ENCODE measurements around the gene NSMF. TPM values are rescaled to one million over a fixed set of nuclear protein-coding genes. Genes with fewer than 3 reads are reported as not detected.

The NSMF gene
- total and polyA plus RNA-seq, 10 donors: 21.8 to 49.3 (median 26.1) TPM

- DNase-seq: no peak
- 93 to 96% (median 94%) methylated on average over 23 to 24 of the region's 24 CpGs for WGBS, 5 donors
- Histone ChIP-seq H3K27me3 (replicated peaks in 1 of 7) (peaks cover 0 to 42% (median 8%) of the 10 kb centered on the region in 7 donors), H3K4me1 (peaks cover 24 to 68% (median 47%) of the 10 kb centered on the region in 6 donors), H3K36me3 (peaks cover 0 to 3% (median 0%) of the 10 kb centered on the region in 6 donors), H3K4me3 (no peak overlapping the region), H3K27ac (no peak overlapping the region), H3K9me3 (no peaks in the 10 kb centered on the region)
- TF ChIP-seq POLR2A (IDR thresholded peaks at IDR 0.05) (no peak), POLR2AphosphoS5 (IDR thresholded peaks at IDR 0.05) (no peak), CTCF (IDR thresholded peaks at IDR 0.05 in 8 of 11, conservative IDR thresholded peaks at IDR 0.05 in 3 of 11) (no peak)
- intact Hi-C loops (cut with DNase I; ENCODE audit: low total_unique reads): loop anchor here (5.0 kb wide), 1 partner anchor 112 kb away; no protein-coding TSS in a partner anchor
Observed at GRCh38 chr9:137408651-137409405, 50.3 kb downstream of the NSMF start.

GRCh38 chr9:137407590-137408300 lies 51.4 kb downstream of the NSMF start:
- peaks cover 0 to 4% (median 0%) of the 10 kb centered on the region in 8 donors for H3K9me3 ChIP-seq
- H3K4me1 ChIP-seq: peaks cover 24 to 59% (median 44%) of the 10 kb centered on the region in 6 donors
- peak overlapping the region in 5 of 8 donors; percentile 5 to 57 (median 22) for H3K4me3 ChIP-seq
- H3K27ac ChIP-seq: peak overlapping the region in 5 of 8 donors; percentile 41 to 67 (median 52)
- no peak for DNase-seq
- H3K36me3 ChIP-seq: peaks cover 0 to 3% (median 0%) of the 10 kb centered on the region in 6 donors
- intact Hi-C loops (cut with DNase I; ENCODE audit: low total_unique reads): loop anchor here (5.0 kb wide), 1 partner anchor 110 kb away; no protein-coding TSS in a partner anchor
- peaks cover 0 to 42% (median 8%) of the 10 kb centered on the region in 7 donors for H3K27me3 ChIP-seq (replicated peaks in 1 of 7)
- 49 to 77% (median 65%) methylated on average over 20 to 31 of the region's 31 CpGs for WGBS, 5 donors
- TF ChIP-seq POLR2AphosphoS5 (IDR thresholded peaks at IDR 0.05): no peak
- no peak for TF ChIP-seq POLR2A (IDR thresholded peaks at IDR 0.05)
- TF ChIP-seq CTCF (IDR thresholded peaks at IDR 0.05 in 8 of 11, conservative IDR thresholded peaks at IDR 0.05 in 3 of 11): no peak

GRCh38 chr9:137406876-137407589 lies 52.1 kb downstream of the NSMF start:
- peak overlapping the region in 7 of 8 donors; percentile 11 to 57 (median 26) for H3K4me3 ChIP-seq
- DNase-seq: peak; percentile 89

More at GRCh38 chr9:137406876-137407589, 52.1 kb downstream of the NSMF start:
- 3 to 50% (median 5%) methylated on average over 4 to 63 of the region's 63 CpGs for WGBS, 5 donors
- Histone ChIP-seq H3K36me3 (peaks cover 0 to 3% (median 0%) of the 10 kb centered on the region in 6 donors), H3K27ac (peak overlapping the region in 5 of 8 donors; percentile 41 to 67 (median 52)), H3K27me3 (replicated peaks in 1 of 7) (peaks cover 0 to 37% (median 8%) of the 10 kb centered on the region in 7 donors), H3K4me1 (peaks cover 17 to 52% (median 37%) of the 10 kb centered on the region in 6 donors), H3K9me3 (peaks cover 0 to 8% (median 0%) of the 10 kb centered on the region in 8 donors)
- TF ChIP-seq POLR2AphosphoS5 (IDR thresholded peaks at IDR 0.05) (peak in 2 of 3 donors; percentile 55 to 65), CTCF (IDR thresholded peaks at IDR 0.05 in 8 of 11, conservative IDR thresholded peaks at IDR 0.05 in 3 of 11) (peak; percentile 47 to 85 (median 79)), POLR2A (IDR thresholded peaks at IDR 0.05) (no peak)
- intact Hi-C loops (cut with DNase I; ENCODE audit: low total_unique reads): loop anchor here (5.0 kb wide), 1 partner anchor 110 kb away; no protein-coding TSS in a partner anchor
